ENCODE measurements around the gene PCDHA12.
"Not testable (repeated sequence)": the region's sequence is repeated elsewhere in the genome, so short reads cannot be mapped to it uniquely, and the experiment has no call there.

DNA sequence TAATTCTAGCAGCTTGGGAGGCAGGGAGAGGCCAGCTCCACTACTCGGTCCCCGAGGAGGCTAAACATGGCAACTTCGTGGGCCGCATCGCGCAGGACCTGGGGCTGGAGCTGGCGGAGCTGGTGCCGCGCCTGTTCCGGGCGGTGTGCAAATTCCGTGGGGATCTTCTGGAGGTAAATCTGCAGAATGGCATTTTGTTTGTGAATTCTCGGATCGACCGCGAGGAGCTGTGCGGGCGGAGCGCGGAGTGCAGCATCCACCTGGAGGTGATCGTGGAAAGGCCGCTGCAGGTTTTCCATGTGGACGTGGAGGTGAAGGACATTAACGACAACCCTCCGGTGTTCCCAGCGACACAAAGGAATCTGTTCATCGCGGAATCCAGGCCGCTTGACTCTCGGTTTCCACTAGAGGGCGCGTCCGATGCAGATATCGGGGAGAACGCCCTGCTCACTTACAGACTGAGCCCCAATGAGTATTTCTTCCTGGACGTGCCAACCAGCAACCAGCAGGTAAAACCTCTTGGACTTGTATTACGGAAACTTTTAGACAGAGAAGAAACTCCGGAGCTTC, 40.6 kb upstream of the PCDHA12 start:
- TF ChIP-seq POLR2AphosphoS5, POLR2A (IDR thresholded peaks at IDR 0.05; ENCODE audit: low read depth, low read length): not testable (repeated sequence)
